A549 (cell line): ENCODE data around the gene FGF4. TPM values are rescaled to one million over a fixed set of nuclear protein-coding genes. Genes with fewer than 3 reads are reported as not detected.

ENCODE experiments used
- ATAC-seq, 2 experiments: fragments of 200-7000 bp in 1 of 2; fragments of >200 bp in 1 of 2; cut with Nextera tagmentation in 1 of 2; cut with Tn5 transposase in 1 of 2; 3 replicates each; pipeline versions ENCODE4 v1.8.0 to v1.9.1; 2018 to 2020; ENCODE audit warnings: mild to moderate bottlenecking in 1 of 2, moderate library complexity in 1 of 2
- CTCF ChIA-PET: fragments of 300-600 bp; sonication (Branson Sonifier 250); formaldehyde crosslinking; extraction: SDS; loops from one replicate; lab custom pipeline; 2021; ENCODE audit warnings: antibody characterized with exemption, inconsistent platforms; lab: Yijun Ruan, JAX
- POLR2A ChIA-PET: fragments of 350-600 bp; formaldehyde crosslinking; extraction: SDS; loops from one replicate; lab custom pipeline; 2021; ENCODE audit warnings: antibody characterized with exemption, inconsistent platforms; lab: Yijun Ruan, JAX
- DNase-seq, 2 experiments: peaks; one replicate each; pipeline versions ENCODE4 v3.0.0 to v3.0.0-alpha.2; 2011 to 2016; ENCODE audit warnings: low read depth in 1 of 2, low spot score in 1 of 2
- FAIRE-seq: peaks from 2 replicates; lab custom pipeline; 2011; peaks lifted over from hg19 to GRCh38; lab: Jason Lieb, UNC
- H3K27ac ChIP-seq, 2 experiments: fragments of >200 bp; sonication (Bioruptor Twin); formaldehyde crosslinking; 3 replicates each; pipeline ENCODE4 v1.5.1; 2016 to 2017
- H3K4me1 ChIP-seq: fragments of >200 bp; sonication (Bioruptor Twin); formaldehyde crosslinking; 3 replicates; pipeline ENCODE4 v1.6.1; 2016
- H3K4me2 ChIP-seq: fragments of >200 bp; sonication (Bioruptor Twin); formaldehyde crosslinking; 3 replicates; pipeline ENCODE4 v1.6.1; 2016
- H3K4me3 ChIP-seq: fragments of >200 bp; sonication (Bioruptor Twin); formaldehyde crosslinking; 3 replicates; pipeline ENCODE4 v1.5.1; 2016
- H3K9me3 ChIP-seq: fragments of >200 bp; sonication (Bioruptor Twin); formaldehyde crosslinking; 3 replicates; pipeline ENCODE4 v1.6.1; 2016
- CBX2 ChIP-seq: fragments of 200-600 bp; sonication (generic); IDR thresholded peaks from 2 replicates; pipeline ENCODE4 v1.6.1; 2016; ENCODE audit warnings: low read depth, mild to moderate bottlenecking, borderline replicate concordance
- CBX8 ChIP-seq: fragments of 200-600 bp; sonication (generic); IDR thresholded peaks from 2 replicates; pipeline ENCODE4 v1.6.1; 2016
- EP300 ChIP-seq, 2 experiments: fragments of >200 bp; sonication (Bioruptor Twin); formaldehyde crosslinking; IDR thresholded peaks; 2 replicates in 1 of 2; 3 replicates in 1 of 2; pipeline ENCODE4 v1.6.1; 2016 to 2017
- ESRRA ChIP-seq: fragments of 150-350 bp; IDR thresholded peaks from 2 replicates; pipeline ENCODE4 v1.6.1; 2014; ENCODE audit warnings: mild to moderate bottlenecking, low read length, borderline replicate concordance
- HDAC2 ChIP-seq: fragments of 200-600 bp; sonication (generic); IDR thresholded peaks from 2 replicates; pipeline ENCODE4 v1.6.1; 2016
- HES2 ChIP-seq: fragments of >200 bp; sonication (Bioruptor Twin); formaldehyde crosslinking; IDR thresholded peaks from 2 replicates; pipeline ENCODE4 v1.6.1; 2016
- HMGXB4 ChIP-seq: fragments of 250-450 bp; sonication (Bioruptor Pico); IDR thresholded peaks from 2 replicates; pipeline ENCODE4 v1.5.0; 2021; ENCODE audit warnings: mild to moderate bottlenecking, moderate library complexity, borderline replicate concordance
- HOXB5 ChIP-seq: fragments of 250-450 bp; sonication (Bioruptor Pico); IDR thresholded peaks from 2 replicates; pipeline ENCODE4 v1.5.0; 2020; ENCODE audit warnings: mild to moderate bottlenecking, moderate library complexity
- MAFK ChIP-seq: fragments of 450-650 bp; IDR thresholded peaks from 2 replicates; pipeline ENCODE4 v1.6.1; 2014; ENCODE audit not compliant: partially characterized antibody
- MAZ ChIP-seq: fragments of 150-350 bp; IDR thresholded peaks from 2 replicates; pipeline ENCODE4 v1.6.1; 2014; ENCODE audit warnings: antibody characterized with exemption, low read depth, low read length, borderline replicate concordance
- NFE2L2 ChIP-seq: fragments of 150-350 bp; conservative IDR thresholded peaks from 2 replicates; pipeline ENCODE4 v1.6.1; 2014; ENCODE audit warnings: low read length
- NR3C1 ChIP-seq: fragments of >200 bp; sonication (Bioruptor Twin); formaldehyde crosslinking; IDR thresholded peaks from 3 replicates; pipeline ENCODE4 v1.6.1; 2017
- REST ChIP-seq: fragments of 200-600 bp; sonication (generic); IDR thresholded peaks from 2 replicates; pipeline ENCODE4 v1.6.1; 2016; ENCODE audit warnings: antibody characterized with exemption, mild to moderate bottlenecking, moderate library complexity
- SMC3 ChIP-seq: fragments of >200 bp; sonication (Bioruptor Twin); formaldehyde crosslinking; IDR thresholded peaks from 3 replicates; pipeline ENCODE4 v1.6.1; 2018; ENCODE audit warnings: inconsistent platforms
- ZSCAN20 ChIP-seq: fragments of 250-450 bp; sonication (Bioruptor Pico); IDR thresholded peaks from 2 replicates; pipeline ENCODE4 v1.8.0; 2022; ENCODE audit warnings: mild to moderate bottlenecking, moderate library complexity
- WGBS: methylation state at CpG from one replicate; pipeline ENCODE4 v1.1.6; 2017; ENCODE audit errors: missing lambda C conversion rate; 5-methylcytosine and 5-hydroxymethylcytosine counted together
- polyA plus RNA-seq, 4 experiments: library from polyadenylated mRNA; depleted of rRNA in 3 of 4; stranded (reverse); fragments of >200 nt; fragmentation: RNase III in 1 of 4; extraction: RNeasy Plus Mini Kit Qiagen cat#74134 plus additional on column Dnase treatment in 1 of 4; gene quantifications; 2 replicates in 3 of 4; 3 replicates in 1 of 4; pipeline ENCODE4 v1.2.3, GENCODE V29; 2011 to 2017
- TF ChIP-seq, protein P1 (sequence below): fragments of >200 bp; sonication (Bioruptor Twin); formaldehyde crosslinking; IDR thresholded peaks from 3 replicates; pipeline ENCODE4 v1.5.1; 2016
- TF ChIP-seq, protein P2 (sequence below): fragments of 250-450 bp; sonication (Bioruptor Pico); IDR thresholded peaks from 2 replicates; pipeline ENCODE4 v1.5.0; 2020; ENCODE audit warnings: low read depth, mild to moderate bottlenecking, moderate library complexity

The FGF4 gene
- polyA plus RNA-seq, 2 of the 4 experiments (the other 2 are of a cell fraction): not detected

DNA sequence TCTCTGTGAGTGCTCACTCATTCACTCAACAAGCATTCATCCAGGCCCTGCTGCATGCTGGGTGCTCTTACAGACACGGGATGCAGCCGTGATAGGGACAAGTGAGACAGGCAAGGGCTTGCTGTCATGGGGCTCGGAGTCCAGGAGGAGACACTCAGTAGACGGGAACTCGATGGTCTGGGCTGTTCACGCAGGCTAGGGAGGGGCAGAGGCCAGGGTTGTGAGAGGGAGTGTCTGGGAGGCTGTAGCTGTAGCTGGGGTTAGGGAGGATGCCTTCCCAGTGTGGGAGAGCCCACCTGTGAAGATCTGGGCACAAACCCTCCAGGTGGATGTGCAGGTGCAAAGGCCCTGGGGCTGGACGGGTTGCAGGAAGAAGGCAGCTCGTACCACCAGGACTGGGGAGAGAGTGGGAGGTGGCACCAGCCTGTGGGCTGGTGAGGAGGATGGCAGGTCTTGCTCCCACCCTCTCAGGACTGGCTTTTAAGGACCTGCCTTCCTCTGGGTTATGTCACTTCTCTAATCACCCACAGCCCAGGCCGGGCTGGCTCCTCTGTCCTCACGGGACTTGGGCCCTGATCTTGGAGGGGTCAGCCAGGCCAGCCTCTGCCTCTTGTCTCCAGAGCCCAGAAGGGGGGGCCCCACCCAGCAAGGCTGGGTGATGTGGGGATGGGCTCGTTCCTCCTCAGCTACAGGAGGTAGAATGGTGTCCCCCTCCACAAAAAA, 24.1 kb downstream of the FGF4 start:
- DNase-seq: no peak
- 57% methylated on average over 11 of the region's 11 CpGs for WGBS
- TF ChIP-seq EP300 (IDR thresholded peaks at IDR 0.05) (no peak), CBX2 (no peak), HMGXB4 (CRISPR knock-in tag) (no peak), HOXB5 (CRISPR knock-in tag) (no peak), ESRRA (no peak), NR3C1 (no peak), REST (no peak), HDAC2 (no peak)
- TF ChIP-seq, protein P1, sequence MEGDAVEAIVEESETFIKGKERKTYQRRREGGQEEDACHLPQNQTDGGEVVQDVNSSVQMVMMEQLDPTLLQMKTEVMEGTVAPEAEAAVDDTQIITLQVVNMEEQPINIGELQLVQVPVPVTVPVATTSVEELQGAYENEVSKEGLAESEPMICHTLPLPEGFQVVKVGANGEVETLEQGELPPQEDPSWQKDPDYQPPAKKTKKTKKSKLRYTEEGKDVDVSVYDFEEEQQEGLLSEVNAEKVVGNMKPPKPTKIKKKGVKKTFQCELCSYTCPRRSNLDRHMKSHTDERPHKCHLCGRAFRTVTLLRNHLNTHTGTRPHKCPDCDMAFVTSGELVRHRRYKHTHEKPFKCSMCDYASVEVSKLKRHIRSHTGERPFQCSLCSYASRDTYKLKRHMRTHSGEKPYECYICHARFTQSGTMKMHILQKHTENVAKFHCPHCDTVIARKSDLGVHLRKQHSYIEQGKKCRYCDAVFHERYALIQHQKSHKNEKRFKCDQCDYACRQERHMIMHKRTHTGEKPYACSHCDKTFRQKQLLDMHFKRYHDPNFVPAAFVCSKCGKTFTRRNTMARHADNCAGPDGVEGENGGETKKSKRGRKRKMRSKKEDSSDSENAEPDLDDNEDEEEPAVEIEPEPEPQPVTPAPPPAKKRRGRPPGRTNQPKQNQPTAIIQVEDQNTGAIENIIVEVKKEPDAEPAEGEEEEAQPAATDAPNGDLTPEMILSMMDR: no peak
- TF ChIP-seq, all 56 proteins: peak for 0
- H3K9me3 ChIP-seq: no peaks in the 10 kb centered on the region
- peak in 1 of 2 experiments; percentile 21; a peak in 2 of 6 replicates for ATAC-seq
- no peak overlapping the region for H3K27ac ChIP-seq
- no peak for FAIRE-seq
- H3K4me2 ChIP-seq: no peak overlapping the region
- H3K4me1 ChIP-seq: no peaks in the 10 kb centered on the region
- POLR2A ChIA-PET: no interaction called here
- no peak overlapping the region for H3K4me3 ChIP-seq
- CTCF ChIA-PET: interaction anchor here (1.0 to 1.5 kb wide), 4 partner anchors 8 to 132 kb away, joined by 3 read pairs; no protein-coding TSS in a partner anchor

DNA sequence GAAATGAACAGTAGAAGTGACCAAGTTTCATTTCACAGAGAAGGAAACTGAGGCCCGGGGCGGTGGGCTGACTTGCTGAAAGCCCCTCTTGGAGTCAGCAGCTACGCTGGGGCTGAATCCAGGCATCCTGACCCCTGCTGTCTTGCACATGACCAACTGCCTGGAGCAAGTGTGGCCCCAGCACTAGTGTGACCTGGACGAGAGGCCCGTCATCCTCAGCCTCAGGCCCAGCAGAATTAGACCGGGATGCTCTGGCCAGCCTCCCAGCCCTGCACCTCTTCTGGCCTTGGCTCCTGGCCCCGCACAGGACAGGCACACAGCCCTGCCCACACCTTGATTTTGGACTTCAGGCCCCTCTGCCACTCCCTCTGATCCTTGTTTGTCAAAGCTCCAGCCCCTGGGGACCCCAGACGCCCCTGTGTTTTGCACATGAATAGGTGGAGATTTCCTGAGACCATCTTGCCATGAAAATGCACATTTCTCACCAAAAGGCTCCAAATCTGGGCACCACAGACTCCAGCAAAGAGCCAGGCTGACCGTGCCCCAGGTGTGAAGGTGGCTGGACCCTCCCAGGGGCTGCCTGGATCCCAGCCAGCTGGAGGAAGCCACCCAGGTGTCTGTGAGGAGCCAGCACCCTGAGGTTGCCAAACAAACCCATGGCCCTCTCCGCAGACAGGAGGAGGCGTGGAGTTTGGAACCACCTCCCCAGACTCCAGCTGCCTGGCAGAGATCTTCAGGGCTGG, 24.9 kb downstream of the FGF4 start:
- FAIRE-seq (no peak), ATAC-seq (no peak), DNase-seq (no peak)
- Histone ChIP-seq H3K4me3 (no peak overlapping the region), H3K4me2 (no peak overlapping the region), H3K4me1 (no peaks in the 10 kb centered on the region), H3K9me3 (no peaks in the 10 kb centered on the region), H3K27ac (no peak overlapping the region)
- CTCF ChIA-PET: interaction anchor here (1.3 to 1.4 kb wide), 2 partner anchors 8 to 10 kb away, joined by 3 read pairs; no protein-coding TSS in a partner anchor
- POLR2A ChIA-PET: no interaction called here
- 51% methylated on average over 11 of the region's 11 CpGs for WGBS
- TF ChIP-seq ZSCAN20 (CRISPR knock-in tag): no peak
- no peak for TF ChIP-seq SMC3
- TF ChIP-seq HES2: no peak
- no peak for TF ChIP-seq HOXB5 (CRISPR knock-in tag)
- TF ChIP-seq CBX8: no peak
- TF ChIP-seq, protein P2, sequence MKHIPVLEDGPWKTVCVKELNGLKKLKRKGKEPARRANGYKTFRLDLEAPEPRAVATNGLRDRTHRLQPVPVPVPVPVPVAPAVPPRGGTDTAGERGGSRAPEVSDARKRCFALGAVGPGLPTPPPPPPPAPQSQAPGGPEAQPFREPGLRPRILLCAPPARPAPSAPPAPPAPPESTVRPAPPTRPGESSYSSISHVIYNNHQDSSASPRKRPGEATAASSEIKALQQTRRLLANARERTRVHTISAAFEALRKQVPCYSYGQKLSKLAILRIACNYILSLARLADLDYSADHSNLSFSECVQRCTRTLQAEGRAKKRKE (CRISPR knock-in tag): no peak
- no peak for TF ChIP-seq CBX2
- no peak for TF ChIP-seq MAFK
- no peak for TF ChIP-seq REST
- no peak for TF ChIP-seq NFE2L2
- TF ChIP-seq MAZ: no peak
